ENCODE results near the gene MAGEF1.

The MAGEF1 gene

GRCh38 chr3:184750349-184751083 lies 38.7 kb upstream of the MAGEF1 start:
- POLR2A ChIA-PET (ENCODE audit: low non-redundant PET): no interaction called here
- peak overlapping the region; percentile 34 for H3K27ac ChIP-seq
- TF ChIP-seq CTCF (conservative IDR thresholded peaks at IDR 0.05; ENCODE audit: low read depth): no peak
- CTCF ChIA-PET: interaction anchor here (0.6 to 2.0 kb wide), 2 partner anchors 151 to 189 kb away, joined by 3 to 8 read pairs; partner anchors contain the start of gene EPHB3
- no peak for DNase-seq (ENCODE audit: low spot score)

GRCh38 chr3:184749168-184749744 lies 37.4 kb upstream of the MAGEF1 start:
- POLR2A ChIA-PET (ENCODE audit: low non-redundant PET): no interaction called here
- no peak overlapping the region for H3K27ac ChIP-seq
- DNase-seq (ENCODE audit: low spot score): no peak
- no peak for TF ChIP-seq CTCF (conservative IDR thresholded peaks at IDR 0.05; ENCODE audit: low read depth)
- CTCF ChIA-PET: interaction anchor here (0.6 to 1.8 kb wide), 13 partner anchors 11 to 355 kb away, joined by 3 to 13 read pairs (median 3); no protein-coding TSS in a partner anchor

- CTCF ChIA-PET: interaction anchor here (0.6 to 1.8 kb wide), 15 partner anchors 10 to 386 kb away, joined by 3 to 13 read pairs (median 3); no protein-coding TSS in a partner anchor
- POLR2A ChIA-PET (ENCODE audit: low non-redundant PET): no interaction called here
- TF ChIP-seq CTCF (conservative IDR thresholded peaks at IDR 0.05; ENCODE audit: low read depth): peak; percentile 67
- DNase-seq (ENCODE audit: low spot score): peak; percentile 66
- H3K27ac ChIP-seq: no peak overlapping the region
Measured at GRCh38 chr3:184748219-184749135, 36.6 kb upstream of the MAGEF1 start.

GRCh38 chr3:184746131-184747120 lies 34.6 kb upstream of the MAGEF1 start:
- POLR2A ChIA-PET (ENCODE audit: low non-redundant PET): no interaction called here
- no peak for TF ChIP-seq CTCF (conservative IDR thresholded peaks at IDR 0.05; ENCODE audit: low read depth)
- CTCF ChIA-PET: interaction anchor here (1.0 kb wide), 1 partner anchor 186 kb away, joined by 3 read pairs; no protein-coding TSS in a partner anchor
- H3K27ac ChIP-seq: 0 out of 2 replicates have a peak overlapping the region, but pooled peaks have one; percentile 16
- DNase-seq (ENCODE audit: low spot score): no peak

- ChIA-PET CTCF (no interaction called here), POLR2A (ENCODE audit: low non-redundant PET) (no interaction called here)
- DNase-seq (ENCODE audit: low spot score): no peak
- no peak for TF ChIP-seq CTCF (conservative IDR thresholded peaks at IDR 0.05; ENCODE audit: low read depth)
- H3K27ac ChIP-seq: no peak overlapping the region
Measured at GRCh38 chr3:184745526-184745925, 33.7 kb upstream of the MAGEF1 start.
